K562 (cell line): ENCODE measurements around the gene AHNAK. TPM values are rescaled to one million over a fixed set of nuclear protein-coding genes. Genes with fewer than 3 reads are reported as not detected.

Experiments used
- ATAC-seq: fragments of 200-7000 bp; cut with Tn5 transposase; 3 replicates; pipeline ENCODE4 v1.9.1; 2020; ENCODE audit warnings: moderate library complexity
- BruUV-seq: library from RNA; stranded (reverse); fragments of 400-500 nt; replicated peaks from 2 replicates; lab custom pipeline; 2021; lab: Mats Ljungman, UMichigan
- CTCF ChIA-PET: fragments of 300-600 bp; formaldehyde crosslinking; extraction: SDS; loops from one replicate; lab custom pipeline; 2021; ENCODE audit warnings: low intra/inter-chr PET ratio; lab: Yijun Ruan, JAX
- POLR2A ChIA-PET: fragments of 300-600, 350-650 bp; sonication (Branson Sonifier 250); formaldehyde crosslinking; extraction: SDS; loops from one replicate; lab custom pipeline; 2021; ENCODE audit warnings: antibody characterized with exemption, inconsistent platforms; lab: Yijun Ruan, JAX
- DNase-seq, 4 experiments: peaks; one replicate each; pipeline versions ENCODE4 v3.0.0 to v3.0.0-alpha.2; 2011 to 2018; ENCODE audit warnings: low spot score in 3 of 4, mixed read lengths in 3 of 4; ENCODE audit errors: extremely low read depth in 1 of 4
- FAIRE-seq: peaks from 2 replicates; lab custom pipeline; 2011; peaks lifted over from hg19 to GRCh38; lab: Jason Lieb, UNC
- H2AFZ ChIP-seq: 2 replicates; pipeline ENCODE4 v1.6.0; 2011; ENCODE audit warnings: low read depth, low read length, control low read depth, inconsistent platforms
- H3K27ac ChIP-seq: fragments of 200-600 bp; 3 replicates; pipeline ENCODE4 v1.8.0; 2011; ENCODE audit warnings: low read depth, mild to moderate bottlenecking, control low read depth, inconsistent platforms, low read length, moderate library complexity, mixed read lengths; ENCODE audit errors: extremely low read depth
- H3K27me3 ChIP-seq, 2 experiments: fragments of 300-600 bp in 1 of 2; 2 replicates in 1 of 2; 3 replicates in 1 of 2; pipeline versions ENCODE4 v1.6.0 to v1.8.0; 2011; ENCODE audit warnings: inconsistent platforms in 2 of 2, low read length in 2 of 2, mild to moderate bottlenecking in 1 of 2, mixed read lengths in 1 of 2, moderate library complexity in 1 of 2; ENCODE audit not compliant: control insufficient read depth in 2 of 2, insufficient read depth in 2 of 2
- H3K36me3 ChIP-seq: fragments of 300-600 bp; 3 replicates; pipeline ENCODE4 v1.8.0; 2011; ENCODE audit warnings: mild to moderate bottlenecking, low read length, inconsistent platforms; ENCODE audit not compliant: control insufficient read depth, insufficient read depth
- H3K4me1 ChIP-seq, 2 experiments: fragments of 200-600 bp in 1 of 2; replicated peaks in 1 of 2; 2 replicates in 1 of 2; 3 replicates in 1 of 2; pipeline versions ENCODE4 v1.5.1 to v1.8.0; 2011; ENCODE audit warnings: inconsistent platforms in 2 of 2, low read length in 2 of 2, mild to moderate bottlenecking in 1 of 2, mixed read lengths in 1 of 2, moderate library complexity in 1 of 2; ENCODE audit not compliant: control insufficient read depth in 2 of 2, insufficient read depth in 2 of 2
- H3K4me2 ChIP-seq: 2 replicates; pipeline ENCODE4 v1.6.1; 2011; ENCODE audit warnings: low read length, control low read depth, inconsistent platforms, mixed read lengths; ENCODE audit not compliant: insufficient read depth
- H3K4me3 ChIP-seq: fragments of 200-600 bp; sonication (generic), shearing (Covaris generic); 2 replicates; pipeline ENCODE4 v1.5.1; 2016; ENCODE audit warnings: control low read depth, inconsistent platforms
- H3K79me2 ChIP-seq: fragments of 200-600 bp; 3 replicates; pipeline ENCODE4 v1.8.0; 2011; ENCODE audit warnings: low read length, inconsistent platforms; ENCODE audit not compliant: control insufficient read depth, insufficient read depth
- H3K9ac ChIP-seq, 2 experiments: 2 replicates each; pipeline versions ENCODE4 v1.6.0 to v1.6.1; 2011; ENCODE audit warnings: low read depth in 2 of 2, low read length in 2 of 2, control low read depth in 1 of 2, inconsistent platforms in 1 of 2, mild to moderate bottlenecking in 1 of 2, mixed read lengths in 1 of 2; ENCODE audit not compliant: insufficient read depth in 1 of 2
- H3K9me1 ChIP-seq: one replicate; pipeline ENCODE4 v1.6.0; 2011; ENCODE audit warnings: inconsistent platforms, mild to moderate bottlenecking, low read length, moderate library complexity; ENCODE audit not compliant: control insufficient read depth, insufficient read depth
- H3K9me3 ChIP-seq: replicated peaks from 2 replicates; pipeline ENCODE4 v1.5.1; 2011; ENCODE audit warnings: low read depth, low read length, inconsistent platforms; ENCODE audit not compliant: control insufficient read depth, insufficient read depth
- H4K20me1 ChIP-seq: replicated peaks from 2 replicates; pipeline ENCODE4 v1.6.1; 2011; ENCODE audit warnings: low read length, inconsistent platforms, mixed read lengths; ENCODE audit not compliant: control insufficient read depth, insufficient read depth
- CC2D1A ChIP-seq: fragments of 450-650 bp; IDR thresholded peaks from 2 replicates; pipeline ENCODE4 v1.6.1; 2017; ENCODE audit warnings: mild to moderate bottlenecking
- CEBPB ChIP-seq: fragments of 450-650 bp; IDR thresholded peaks from 2 replicates; pipeline ENCODE4 v1.6.1; 2016; ENCODE audit warnings: missing genetic modification characterization, missing compliant biosample characterization
- CGGBP1 ChIP-seq: fragments of 250-450 bp; sonication (Bioruptor Pico); IDR thresholded peaks from 2 replicates; pipeline ENCODE4 v1.9.0; 2021; ENCODE audit warnings: mild to moderate bottlenecking
- CREM ChIP-seq: IDR thresholded peaks from 2 replicates; pipeline ENCODE4 v1.6.1; 2014; ENCODE audit warnings: antibody characterized with exemption, low read depth
- KLF16 ChIP-seq: IDR thresholded peaks from 2 replicates; pipeline ENCODE4 v1.6.1; 2016; ENCODE audit warnings: antibody characterized with exemption
- MITF ChIP-seq: IDR thresholded peaks from 2 replicates; pipeline ENCODE4 v1.6.1; 2014; ENCODE audit warnings: antibody characterized with exemption
- NFXL1 ChIP-seq: fragments of 450-650 bp; formaldehyde crosslinking; IDR thresholded peaks from 2 replicates; pipeline ENCODE4 v1.4.0; 2021; ENCODE audit warnings: mild to moderate bottlenecking
- TAF7 ChIP-seq: fragments of 450-650 bp; IDR thresholded peaks from 2 replicates; pipeline ENCODE4 v1.6.1; 2016; ENCODE audit warnings: missing genetic modification characterization, missing compliant biosample characterization
- TCF7 ChIP-seq: sonication (generic); IDR thresholded peaks from 2 replicates; pipeline ENCODE4 v1.6.1; 2016; ENCODE audit warnings: antibody characterized with exemption, borderline replicate concordance
- ZNF280A ChIP-seq: fragments of 450-650 bp; IDR thresholded peaks from 2 replicates; pipeline ENCODE4 v1.6.1; 2018; ENCODE audit warnings: mild to moderate bottlenecking, low read depth; ENCODE audit not compliant: partially characterized antibody
- ZNF586 ChIP-seq: fragments of 450-650 bp; formaldehyde crosslinking; conservative IDR thresholded peaks from 2 replicates; pipeline ENCODE4 v1.4.0; 2020; ENCODE audit warnings: mild to moderate bottlenecking, moderate library complexity
- ZNF592 ChIP-seq: fragments of 450-650 bp; IDR thresholded peaks from 2 replicates; pipeline ENCODE4 v1.6.1; 2017; ENCODE audit warnings: antibody characterized with exemption, mild to moderate bottlenecking
- ZNF717 ChIP-seq: fragments of 250-450 bp; sonication (Bioruptor Pico); IDR thresholded peaks from 2 replicates; pipeline ENCODE4 v1.5.0; 2021
- WGBS: fragments of 100-300 bp; shearing (Covaris generic); methylation state at CpG from one replicate; pipeline ENCODE4 v1.1.6; 2016; ENCODE audit warnings: low coverage, mixed read lengths; ENCODE audit not compliant: insufficient coverage; ENCODE audit errors: missing lambda C conversion rate; 5-methylcytosine and 5-hydroxymethylcytosine counted together
- in situ Hi-C: fragments of 300-500 bp; cut with MboI; formaldehyde crosslinking; loops from 4 replicates; pipeline ENCODE4 v1.15.0; 2018; ENCODE audit warnings: inconsistent platforms, mixed read lengths
- intact Hi-C: fragments of 100-400 bp; cut with micrococcal nuclease; formaldehyde crosslinking; loops from 2 replicates; pipeline ENCODE4 v1.14.2; 2022
- polyA plus RNA-seq, 8 experiments: library from polyadenylated mRNA; depleted of rRNA in 4 of 8; stranded (reverse) in 5 of 8; unstranded in 3 of 8; fragments of >200 nt; fragmentation: Nextera tagmentation in 2 of 8; fragmentation: Illumina TruSeq in 1 of 8; extraction: Ambion mirVana in 2 of 8; extraction: Trizol in 1 of 8; gene quantifications; 2 replicates each; pipeline versions ENCODE4 v1.2.1 to v1.2.3, GENCODE V29; 2011 to 2014; ENCODE audit warnings: inconsistent platforms in 1 of 8, missing spikeins in 1 of 8
- total RNA-seq, 7 experiments: library from RNA; depleted of rRNA in 6 of 7; stranded (reverse); fragments of >200 nt in 6 of 7; fragmentation: Illumina TruSeq in 2 of 7; extraction: Trizol in 2 of 7; gene quantifications; 2 replicates each; pipeline versions ENCODE4 v1.2.1 to v1.2.3, GENCODE V29; 2011 to 2021; ENCODE audit warnings: low replicate concordance in 1 of 7

Gene AHNAK
- total and polyA plus RNA-seq, 9 of the 15 experiments (the other 6 are each of a cell fraction or from before 2014, with no cell fraction given) = 1.5 to 89.7 (median 45.0) TPM

GRCh38 chr11:62565100-62565802 lies 18.6 kb upstream of the AHNAK start:
- intact Hi-C loops (no loop called here), in situ Hi-C loops (no loop called here)
- DNase-seq = no peak
- peaks cover 92% of the 10 kb centered on the region for H3K36me3 ChIP-seq
- ChIA-PET POLR2A (interaction anchor here (0.7 to 1.9 kb wide), 9 partner anchors 7 to 141 kb away, joined by 3 to 5 read pairs (median 3); partner anchors contain the start of genes C11orf98, CSKMT and EEF1G), CTCF (no interaction called here)
- no peak for FAIRE-seq
- peaks cover 3 to 10% of the 10 kb centered on the region in 2 experiments; a peak in 2 of 5 replicates for H3K4me1 ChIP-seq
- H3K9ac ChIP-seq = no peak overlapping the region
- H3K27me3 ChIP-seq = no peaks in the 10 kb centered on the region
- H3K4me3 ChIP-seq = no peak overlapping the region
- WGBS = 87% methylated on average over 5 of the region's 5 CpGs
- ATAC-seq = no peak
- BruUV-seq = no TSS peak
- no peak overlapping the region for H3K4me2 ChIP-seq
- no peak overlapping the region for H2AFZ ChIP-seq
- no peaks in the 10 kb centered on the region for H3K9me3 ChIP-seq
- no peaks in the 10 kb centered on the region for H3K9me1 ChIP-seq
- peaks cover 67% of the 10 kb centered on the region for H3K79me2 ChIP-seq
- 0 out of 3 replicates have a peak overlapping the region, but pooled peaks have one; percentile 34 for H3K27ac ChIP-seq
- H4K20me1 ChIP-seq = peaks cover 14% of the 10 kb centered on the region
- TF ChIP-seq ZNF280A (no peak), KLF16 (no peak), ZNF717 (no peak), MITF (no peak), CGGBP1 (CRISPR knock-in tag) (no peak), ZNF586 (CRISPR knock-in tag) (no peak), TCF7 (no peak), NFXL1 (CRISPR knock-in tag) (no peak), ZNF592 (no peak), CEBPB (tag) (no peak), TAF7 (no peak), CREM (no peak), CC2D1A (no peak)
